Stimulated activated CD8-positive, alpha-beta memory T cell treated with anti-CD3 and anti-CD28 coated beads, Interleukin-4, amount 100 ng/mL, for 48 hours (primary cell): ENCODE data around the gene MYOM1.
"Not testable (repeated sequence)": the region's sequence is repeated elsewhere in the genome, so short reads cannot be mapped to it uniquely, and the experiment has no call there.

Experiments
- DNase-seq: peaks from one replicate; pipeline ENCODE4 v3.0.0-alpha.2; 2020

MYOM1 gene

GRCh38 chr18:3217948-3218647, 1.7 kb downstream of the MYOM1 start:
- DNase-seq = no peak

DNA sequence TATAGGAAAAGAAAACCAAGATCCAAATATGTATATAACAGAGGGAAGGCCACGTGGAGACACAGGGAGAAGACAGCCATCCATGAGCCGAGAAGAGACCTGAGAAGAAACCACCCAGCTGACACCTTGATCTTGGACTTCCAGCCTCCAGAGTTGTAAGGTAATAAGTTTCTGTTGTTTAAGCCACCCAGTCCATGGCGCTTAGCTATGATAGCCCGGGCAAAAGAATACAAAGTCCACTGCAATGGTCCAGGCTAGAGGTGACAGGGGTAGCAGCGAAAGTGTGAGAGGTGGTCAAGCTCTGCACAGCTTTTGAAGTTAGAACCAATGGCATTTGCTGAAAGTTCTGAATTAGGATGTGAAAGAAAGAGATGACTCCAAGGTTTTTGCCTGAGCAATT, 2.8 kb downstream of the MYOM1 start:
- no peak for DNase-seq

DNA sequence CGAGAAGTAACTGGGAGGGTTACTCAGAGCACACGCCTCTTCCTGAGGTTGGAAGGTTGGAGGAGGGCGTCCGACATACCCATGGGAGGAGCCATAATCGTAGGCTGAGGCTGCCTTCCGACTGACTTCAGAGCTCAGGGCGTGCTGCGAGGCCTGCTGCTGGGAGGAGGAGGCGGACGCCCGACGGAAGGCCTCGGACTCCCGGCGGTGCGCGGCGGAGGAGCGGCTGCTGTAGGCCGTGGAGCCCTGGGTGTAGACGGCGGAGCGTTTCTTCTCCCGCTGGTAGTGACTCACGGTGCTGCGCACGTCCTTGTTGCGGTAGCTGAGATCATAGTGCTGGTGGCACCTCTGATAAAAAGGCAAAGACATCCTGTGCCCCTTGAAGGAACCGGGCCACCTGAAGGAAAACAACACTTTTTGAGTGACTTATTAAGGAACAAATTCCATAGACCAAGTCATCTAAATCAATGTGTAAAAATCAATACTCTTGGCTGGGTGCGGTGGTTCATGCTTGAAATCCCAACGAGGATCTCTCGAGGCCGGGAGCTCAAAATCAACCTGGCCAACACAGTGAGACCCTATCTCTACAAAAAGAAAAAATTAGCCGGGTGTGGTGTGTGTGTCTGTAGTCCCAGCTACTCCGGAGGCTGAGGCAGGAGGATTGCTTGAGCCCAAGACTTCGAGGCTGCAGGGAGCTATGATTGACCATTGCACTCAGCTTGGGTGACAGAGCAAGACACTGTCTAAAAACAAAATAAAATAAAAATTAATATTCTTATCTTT, 4.7 kb downstream of the MYOM1 start:
- no peak for DNase-seq

DNA sequence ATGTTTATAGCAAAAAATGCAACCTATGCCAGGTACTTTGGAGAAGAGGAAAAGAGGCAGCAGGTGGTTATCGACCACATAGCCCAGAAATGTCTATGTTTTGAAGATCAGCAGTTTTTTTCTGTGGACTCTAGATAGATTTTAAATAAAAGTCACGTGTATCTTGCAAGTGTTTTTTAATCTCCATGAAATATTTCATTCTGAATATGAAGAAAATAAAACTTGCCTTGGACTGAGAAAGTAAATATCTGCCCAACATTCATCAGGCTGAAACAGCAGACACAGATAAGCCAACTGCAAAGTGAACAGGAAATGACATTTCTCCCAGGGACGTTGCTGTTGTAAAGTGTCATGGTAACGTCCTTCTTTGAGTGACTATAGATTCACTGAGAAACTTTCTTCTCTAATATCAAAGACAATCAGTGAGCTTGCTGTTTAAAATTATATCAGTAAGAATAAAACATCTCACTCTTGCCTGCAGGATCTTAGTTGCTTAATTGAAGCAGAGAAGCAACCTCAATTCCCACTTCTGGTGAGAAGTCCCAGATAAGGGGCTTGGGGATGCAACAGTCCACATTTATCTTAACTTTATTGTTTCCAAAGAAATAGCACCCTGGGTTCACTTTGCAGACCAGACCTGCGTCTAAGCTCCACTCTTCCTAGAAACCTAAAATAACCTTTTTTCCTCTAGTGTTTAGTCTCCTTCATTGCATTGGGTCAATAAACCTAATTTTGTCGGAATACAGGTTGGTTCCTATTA, 6.3 kb downstream of the MYOM1 start:
- no peak for DNase-seq

DNA sequence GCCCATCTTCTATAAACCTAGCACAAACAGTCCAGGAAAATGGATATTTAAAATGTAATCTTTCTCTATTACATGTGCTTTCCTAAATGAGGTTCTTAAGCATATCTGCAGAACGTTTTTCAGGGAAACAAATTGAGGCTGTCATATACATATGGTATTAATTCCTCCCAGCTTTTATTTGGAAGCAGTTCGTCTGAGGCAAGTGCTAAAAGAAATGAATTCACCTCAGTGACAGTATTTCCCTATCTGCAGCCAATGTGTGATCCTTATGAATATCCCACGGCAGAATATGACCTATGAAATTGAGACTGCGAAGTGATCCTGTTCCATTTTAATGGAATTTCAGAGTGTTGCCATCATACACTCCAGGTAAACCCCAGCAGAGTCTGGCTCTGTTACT, 7.1 kb downstream of the MYOM1 start:
- no peak for DNase-seq

- no peak for DNase-seq
These were observed 8.4 kb downstream of the MYOM1 start for GRCh38 chr18:3211236-3211992.

DNA sequence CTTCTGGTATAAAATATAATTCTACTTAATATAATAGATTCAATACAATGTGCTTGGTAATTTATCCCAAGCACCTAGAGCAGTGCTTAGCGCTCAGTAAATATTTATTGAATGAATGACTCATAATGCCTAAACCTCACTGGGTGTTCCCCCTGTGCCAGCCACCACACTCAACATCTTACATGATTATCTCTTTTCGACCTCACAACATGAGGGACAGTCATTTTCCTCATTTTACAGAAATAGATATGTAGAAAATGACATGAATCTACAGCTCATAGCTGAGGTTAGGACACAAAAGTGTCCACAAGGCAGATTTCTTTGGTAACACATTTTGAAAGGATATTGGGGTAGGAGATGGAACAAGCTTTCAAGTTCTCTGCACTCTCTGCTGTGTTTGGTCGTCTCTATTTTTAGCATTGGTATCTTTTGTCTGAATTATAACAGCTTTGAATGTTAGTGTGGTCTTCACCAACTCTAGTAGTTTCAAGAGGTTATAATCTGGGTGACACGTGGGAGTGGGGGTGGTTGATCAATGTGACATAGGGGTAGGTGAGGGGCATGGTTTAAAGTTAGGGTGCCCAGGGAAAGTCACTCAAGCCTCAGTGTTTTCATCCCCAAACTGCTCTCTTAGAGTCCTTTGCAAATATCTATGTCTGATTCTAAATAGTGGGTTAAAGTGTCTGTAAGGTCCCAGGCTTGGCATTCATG, 9.8 kb downstream of the MYOM1 start:
- DNase-seq = no peak

DNA sequence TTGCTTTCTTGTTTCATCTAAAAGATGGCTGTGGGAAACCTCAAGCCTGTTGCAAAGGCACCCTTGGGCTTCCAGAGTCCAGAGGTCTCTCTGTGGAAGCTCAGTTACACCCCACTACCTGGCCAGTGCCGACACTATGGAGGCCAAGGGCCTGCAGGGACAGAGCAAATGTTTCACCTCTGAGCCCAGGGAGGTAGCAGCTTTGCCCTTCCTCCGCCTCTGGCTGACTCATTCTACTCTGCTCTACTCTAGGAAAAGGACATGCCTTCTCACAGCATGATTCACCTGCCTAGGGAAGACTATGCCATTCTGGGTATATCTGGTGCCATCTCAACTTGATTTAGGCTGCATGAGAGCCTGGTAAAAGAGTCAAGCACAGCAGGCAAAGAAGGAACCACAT, 12.2 kb downstream of the MYOM1 start:
- no peak for DNase-seq

GRCh38 chr18:3205239-3205638, 14.5 kb downstream of the MYOM1 start:
- DNase-seq = no peak

DNA sequence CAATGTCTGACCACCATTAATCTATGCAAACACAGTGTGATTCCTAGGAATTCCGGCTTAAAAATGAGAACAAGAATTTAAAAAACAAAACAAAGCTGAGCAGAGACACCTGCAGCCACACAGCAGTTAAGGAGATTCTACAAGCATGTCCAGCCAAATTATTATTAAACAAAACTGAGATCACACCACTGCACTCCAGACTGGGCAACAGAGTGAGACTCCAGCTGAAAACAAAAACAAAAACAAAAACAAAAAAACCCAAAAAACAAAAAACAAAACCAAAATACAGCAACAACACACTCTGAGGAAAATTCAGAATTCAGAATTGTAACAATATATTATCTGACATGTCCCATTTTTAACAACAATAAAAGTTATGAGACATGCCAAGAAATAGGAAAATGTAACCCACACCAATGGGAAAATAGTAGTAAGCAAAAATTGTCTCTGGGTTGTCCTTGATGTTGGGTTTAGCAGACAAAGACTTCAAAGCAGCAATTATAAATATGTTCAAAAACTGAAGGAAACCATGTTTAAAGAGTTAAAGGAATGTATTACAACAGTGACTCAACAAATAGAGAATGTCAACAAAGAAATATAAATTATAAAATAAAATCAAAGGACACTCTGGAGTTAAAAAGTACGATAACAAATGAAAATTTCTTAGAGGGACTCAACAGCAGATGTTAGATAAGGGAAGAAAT, 19.7 kb downstream of the MYOM1 start:
- no peak for DNase-seq

DNA sequence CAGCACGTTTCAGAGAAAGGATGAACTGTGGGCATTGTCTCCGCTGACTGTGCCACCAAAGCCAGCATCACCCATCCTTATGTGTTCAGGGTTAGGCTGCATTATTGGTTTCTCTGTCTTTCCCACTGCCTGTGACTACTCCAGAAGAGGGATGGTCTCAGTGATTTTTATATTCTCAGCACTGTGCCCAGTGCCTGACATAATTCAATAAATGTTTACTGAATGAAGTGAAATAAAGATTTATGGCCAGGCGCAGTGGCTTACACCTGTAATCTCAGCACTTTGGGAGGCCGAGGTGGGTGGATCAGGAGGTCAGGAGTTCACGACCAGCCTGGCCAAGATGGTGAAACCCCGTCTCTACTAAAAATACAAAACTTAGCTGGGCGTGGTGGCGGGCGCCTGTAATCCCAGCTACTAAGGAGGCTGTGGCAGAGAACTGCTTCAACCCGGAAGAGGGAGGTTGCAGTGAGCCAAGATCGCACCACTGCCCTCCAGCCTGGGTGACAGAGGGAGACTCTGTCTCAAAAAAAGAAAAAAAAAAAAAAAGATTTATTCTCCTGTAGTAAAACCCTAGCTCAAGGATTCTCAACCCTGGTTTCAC, 21.4 kb downstream of the MYOM1 start:
- DNase-seq = not testable (repeated sequence)

DNA sequence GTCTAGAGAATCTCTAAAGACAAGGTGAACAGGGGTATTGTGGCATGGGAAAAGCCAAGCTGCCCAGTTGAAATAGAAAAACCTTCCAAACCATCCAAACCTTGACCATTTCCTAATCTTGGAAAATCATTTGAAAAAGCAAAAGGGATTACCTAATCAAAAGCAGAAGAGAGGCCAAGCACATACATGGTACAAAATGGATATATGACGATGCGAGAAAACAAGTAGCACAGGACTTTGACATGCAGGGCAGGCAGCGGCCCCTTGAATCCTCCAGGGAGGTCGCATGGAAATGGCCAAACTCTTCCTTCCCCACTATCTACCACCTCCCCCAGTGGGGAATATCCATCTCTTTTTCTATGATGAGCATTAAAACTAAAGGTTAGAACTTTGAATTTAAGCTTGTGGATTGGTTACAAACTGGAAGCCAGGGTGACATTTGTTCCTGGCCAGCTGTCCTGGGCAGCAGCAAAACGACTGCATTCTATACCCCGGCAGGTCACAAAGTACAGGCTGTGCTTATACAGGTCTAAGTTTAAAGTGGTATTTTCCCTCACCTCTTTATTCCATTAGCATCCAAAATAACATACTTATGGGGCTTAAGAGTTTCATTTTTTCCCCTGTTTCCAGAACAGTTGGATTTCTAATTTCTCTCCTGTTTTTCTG, 24.7 kb downstream of the MYOM1 start:
- no peak for DNase-seq

DNA sequence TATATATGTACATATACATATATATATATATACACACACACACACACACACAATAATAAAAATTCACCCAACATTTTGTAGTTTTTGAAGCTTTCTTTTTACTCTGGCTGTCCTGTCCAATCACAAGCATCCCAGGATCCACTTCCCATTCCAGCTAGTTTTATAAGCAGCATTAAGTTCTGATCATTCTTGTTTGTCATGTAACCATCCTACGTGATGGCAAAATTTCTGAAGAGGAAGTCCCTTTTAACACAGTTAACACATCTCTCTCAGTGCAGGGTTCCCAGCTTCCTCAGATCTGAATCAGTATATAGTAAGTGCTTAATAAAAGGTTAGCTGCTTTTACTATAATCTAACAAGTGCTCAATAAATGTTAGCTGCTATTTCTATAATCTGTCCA, 26.4 kb downstream of the MYOM1 start:
- no peak for DNase-seq

- no peak for DNase-seq
These were observed 27.0 kb downstream of the MYOM1 start for GRCh38 chr18:3192752-3193151.

DNA sequence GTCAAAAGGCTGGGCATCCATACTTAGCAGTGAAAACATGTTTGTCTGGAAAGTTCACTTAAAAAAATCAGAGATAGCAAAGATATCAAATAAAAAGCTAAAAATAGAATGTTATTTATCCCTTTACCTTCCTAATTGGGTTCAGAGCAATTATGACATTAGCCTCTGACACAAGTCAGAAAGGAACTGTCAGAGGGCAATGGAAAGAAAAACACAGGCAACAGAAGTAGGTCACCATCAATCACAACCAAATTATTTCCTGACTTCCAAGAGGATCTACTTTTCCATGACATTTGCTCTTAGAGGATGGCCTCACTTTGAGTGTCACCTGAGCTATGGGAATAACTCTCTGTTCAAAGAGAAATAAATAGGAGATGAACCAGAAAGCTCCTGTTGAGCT, 27.5 kb downstream of the MYOM1 start:
- DNase-seq = no peak

GRCh38 chr18:3190610-3191009, 29.2 kb downstream of the MYOM1 start:
- DNase-seq = no peak

GRCh38 chr18:3189884-3190283, 29.9 kb downstream of the MYOM1 start:
- DNase-seq = no peak

GRCh38 chr18:3186678-3187658, 32.8 kb downstream of the MYOM1 start:
- DNase-seq = no peak

DNA sequence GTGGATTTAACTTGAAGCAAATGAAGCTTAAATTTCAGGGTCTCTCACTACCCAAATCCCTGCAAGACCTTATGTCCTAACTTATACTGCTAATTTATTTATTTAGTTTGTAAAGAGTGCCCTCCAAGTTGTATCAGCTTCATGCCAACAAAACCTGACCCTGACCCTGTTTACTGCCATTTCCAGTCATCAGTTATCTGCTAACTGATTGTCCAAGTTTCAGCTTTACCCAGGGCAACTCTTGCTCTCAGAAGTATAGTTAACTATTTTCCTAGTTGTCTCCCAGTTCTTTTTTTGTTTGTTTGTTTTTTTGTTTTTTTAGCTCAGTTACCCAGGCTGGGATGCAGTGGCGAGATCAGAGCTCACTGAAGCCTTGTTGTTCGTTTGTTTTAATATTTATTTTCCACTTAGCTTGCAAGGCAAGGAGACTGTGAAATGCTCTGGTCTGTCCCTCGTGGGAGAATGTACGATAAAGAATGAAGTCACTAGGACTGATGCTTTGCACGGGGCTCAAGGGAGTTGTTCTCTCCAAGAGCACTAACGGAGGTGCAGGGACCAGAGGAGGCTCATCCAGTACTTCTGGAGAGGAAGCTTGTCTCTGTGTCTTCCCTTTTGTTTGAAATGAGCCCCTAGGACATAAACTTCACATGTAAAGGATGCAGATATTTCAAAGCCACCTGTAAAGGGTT, 35.3 kb downstream of the MYOM1 start:
- DNase-seq = no peak
